IPS-15b (cell line): Measurements from ENCODE around the gene KNCN.

Experiments used
- H3K27me3 ChIP-seq: one replicate; pipeline ENCODE4 v1.6.1; 2013; ENCODE audit warnings: low read length; ENCODE audit not compliant: control insufficient read depth, insufficient read depth
- H3K36me3 ChIP-seq: one replicate; pipeline ENCODE4 v1.6.1; 2013; ENCODE audit warnings: low read length; ENCODE audit not compliant: control insufficient read depth, insufficient read depth
- H3K4me1 ChIP-seq: one replicate; pipeline ENCODE4 v1.6.1; 2013; ENCODE audit warnings: mild to moderate bottlenecking, low read length; ENCODE audit not compliant: control insufficient read depth, insufficient read depth
- H3K4me3 ChIP-seq: one replicate; pipeline ENCODE4 v1.5.1; 2013; ENCODE audit warnings: low read depth, low read length
- H3K9ac ChIP-seq: one replicate; pipeline ENCODE4 v1.6.1; 2013; ENCODE audit warnings: low read depth, mild to moderate bottlenecking, low read length
- H3K9me3 ChIP-seq: one replicate; pipeline ENCODE4 v1.6.1; 2013; ENCODE audit warnings: mild to moderate bottlenecking, low read length; ENCODE audit not compliant: control insufficient read depth, insufficient read depth

Gene KNCN

DNA sequence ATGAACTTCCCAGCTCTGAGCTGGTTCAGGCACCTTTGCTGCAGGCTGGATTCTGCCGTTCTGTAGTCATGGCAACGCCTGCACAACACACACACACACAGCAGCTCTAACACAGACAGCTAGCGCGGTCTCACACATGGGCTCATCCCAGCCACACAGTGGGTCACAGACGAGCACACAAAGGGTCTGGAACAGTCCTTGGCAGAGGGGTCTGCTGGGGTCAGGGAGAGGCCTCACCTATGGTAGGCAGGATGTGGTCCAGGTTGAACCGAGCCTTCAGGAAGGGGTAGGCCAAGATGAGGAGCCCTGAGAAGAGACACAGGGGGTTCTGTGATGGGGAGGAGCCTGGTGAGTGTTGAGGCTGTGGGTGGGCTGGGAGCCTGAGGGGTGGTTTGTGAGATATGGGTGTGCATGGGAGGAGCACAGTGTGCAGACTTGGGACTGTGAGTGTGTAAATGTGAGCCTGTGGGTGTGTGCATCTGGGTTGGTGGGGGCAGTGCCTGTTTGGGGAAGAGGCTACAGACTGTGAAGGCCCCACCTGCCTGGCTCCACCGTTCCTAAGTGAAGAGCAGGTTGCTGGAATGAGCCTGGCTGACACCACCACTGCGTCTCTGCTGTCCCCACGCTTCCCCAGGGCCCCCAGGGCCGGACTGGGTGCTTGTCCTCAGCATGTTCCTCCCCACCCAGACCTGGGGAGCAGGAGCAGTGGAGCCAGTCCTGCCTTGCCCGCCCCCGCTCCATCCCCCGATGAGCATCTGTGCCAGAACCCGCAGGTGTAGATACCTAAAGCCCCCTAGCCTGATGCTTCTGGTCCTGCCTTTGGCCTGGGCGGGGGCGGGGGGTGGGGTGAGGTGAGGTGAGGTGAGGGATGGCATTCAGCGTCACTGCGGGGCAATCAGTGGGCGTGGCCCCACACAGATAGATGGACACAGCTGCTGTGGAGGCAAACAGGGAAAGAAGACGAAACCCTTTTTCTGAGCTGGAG is 1.5 kb downstream of the KNCN start:
- H3K4me1 ChIP-seq = peaks cover 7% of the 10 kb centered on the region
- no peaks in the 10 kb centered on the region for H3K9me3 ChIP-seq
- H3K9ac ChIP-seq = no peak overlapping the region
- no peak overlapping the region for H3K4me3 ChIP-seq
- peaks cover 31% of the 10 kb centered on the region for H3K27me3 ChIP-seq
- no peaks in the 10 kb centered on the region for H3K36me3 ChIP-seq

GRCh38 chr1:46547481-46548383 is 3.7 kb downstream of the KNCN start:
- Histone ChIP-seq H3K4me1 (peaks cover 11% of the 10 kb centered on the region), H3K36me3 (no peaks in the 10 kb centered on the region), H3K9ac (no peak overlapping the region), H3K27me3 (peaks cover 53% of the 10 kb centered on the region), H3K4me3 (no peak overlapping the region), H3K9me3 (no peaks in the 10 kb centered on the region)

- Histone ChIP-seq H3K9me3 (no peaks in the 10 kb centered on the region), H3K36me3 (no peaks in the 10 kb centered on the region), H3K4me1 (peaks cover 11% of the 10 kb centered on the region), H3K4me3 (no peak overlapping the region), H3K27me3 (peaks cover 62% of the 10 kb centered on the region), H3K9ac (no peak overlapping the region)
Measured at GRCh38 chr1:46546210-46546609, 5.2 kb downstream of the KNCN start.

DNA sequence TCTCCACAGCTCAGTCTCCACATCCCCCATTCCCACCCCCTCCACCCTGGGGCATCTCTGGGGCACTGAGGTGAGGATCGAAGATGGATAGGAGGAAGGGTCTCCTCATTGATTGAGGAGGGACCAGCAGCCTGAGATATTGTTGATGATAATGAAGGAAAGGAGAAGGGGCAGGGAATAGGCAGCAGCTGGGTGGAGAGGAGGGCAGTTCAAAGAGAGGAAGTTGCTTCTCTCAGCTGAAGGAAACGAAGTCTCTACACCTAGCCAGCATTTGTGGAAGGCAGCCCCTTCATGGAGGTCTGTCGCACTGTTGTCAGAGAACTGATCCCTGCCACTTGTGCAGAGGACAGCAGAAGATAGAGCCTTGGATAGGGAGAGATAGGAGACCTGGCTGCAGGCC is 5.7 kb downstream of the KNCN start:
- Histone ChIP-seq H3K27me3 (peaks cover 65% of the 10 kb centered on the region), H3K9ac (no peak overlapping the region), H3K4me1 (peaks cover 11% of the 10 kb centered on the region), H3K4me3 (no peak overlapping the region), H3K9me3 (no peaks in the 10 kb centered on the region), H3K36me3 (no peaks in the 10 kb centered on the region)

DNA sequence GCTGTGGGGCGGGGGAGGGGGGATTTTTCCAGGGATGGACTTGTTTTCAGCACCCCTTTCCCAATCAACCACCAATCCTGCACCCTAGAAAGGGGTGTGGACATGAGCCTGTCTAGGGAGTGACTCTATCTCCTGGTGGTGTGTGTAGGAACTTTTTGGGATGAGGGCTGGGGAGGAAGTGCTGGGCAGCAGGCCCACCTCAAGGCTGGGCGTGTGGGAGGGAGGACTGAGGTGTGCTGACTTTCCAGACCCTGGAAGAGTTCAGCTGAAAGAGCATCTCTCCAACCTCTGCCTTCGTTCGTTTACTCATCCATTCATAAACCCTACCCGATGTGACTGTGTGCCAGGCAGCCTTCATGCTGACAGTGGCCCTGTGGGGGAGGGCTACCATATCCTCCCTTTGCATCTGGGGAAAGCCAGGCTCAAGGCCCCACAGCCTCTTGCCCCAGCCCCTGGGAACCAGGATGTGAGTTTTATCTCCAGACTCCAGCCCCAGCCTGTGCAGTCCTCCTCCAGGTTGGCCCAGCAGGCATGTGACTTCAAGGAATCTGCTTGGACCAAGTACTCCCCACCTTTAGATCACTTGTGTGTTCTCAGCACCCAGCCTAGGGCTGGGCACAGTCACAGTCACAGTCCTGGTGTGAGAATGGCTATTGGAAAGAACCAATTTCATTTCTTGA is 6.7 kb downstream of the KNCN start:
- Histone ChIP-seq H3K4me1 (peaks cover 4% of the 10 kb centered on the region), H3K27me3 (peaks cover 75% of the 10 kb centered on the region), H3K4me3 (peak overlapping the region; percentile 42), H3K9me3 (no peaks in the 10 kb centered on the region), H3K9ac (no peak overlapping the region), H3K36me3 (no peaks in the 10 kb centered on the region)

DNA sequence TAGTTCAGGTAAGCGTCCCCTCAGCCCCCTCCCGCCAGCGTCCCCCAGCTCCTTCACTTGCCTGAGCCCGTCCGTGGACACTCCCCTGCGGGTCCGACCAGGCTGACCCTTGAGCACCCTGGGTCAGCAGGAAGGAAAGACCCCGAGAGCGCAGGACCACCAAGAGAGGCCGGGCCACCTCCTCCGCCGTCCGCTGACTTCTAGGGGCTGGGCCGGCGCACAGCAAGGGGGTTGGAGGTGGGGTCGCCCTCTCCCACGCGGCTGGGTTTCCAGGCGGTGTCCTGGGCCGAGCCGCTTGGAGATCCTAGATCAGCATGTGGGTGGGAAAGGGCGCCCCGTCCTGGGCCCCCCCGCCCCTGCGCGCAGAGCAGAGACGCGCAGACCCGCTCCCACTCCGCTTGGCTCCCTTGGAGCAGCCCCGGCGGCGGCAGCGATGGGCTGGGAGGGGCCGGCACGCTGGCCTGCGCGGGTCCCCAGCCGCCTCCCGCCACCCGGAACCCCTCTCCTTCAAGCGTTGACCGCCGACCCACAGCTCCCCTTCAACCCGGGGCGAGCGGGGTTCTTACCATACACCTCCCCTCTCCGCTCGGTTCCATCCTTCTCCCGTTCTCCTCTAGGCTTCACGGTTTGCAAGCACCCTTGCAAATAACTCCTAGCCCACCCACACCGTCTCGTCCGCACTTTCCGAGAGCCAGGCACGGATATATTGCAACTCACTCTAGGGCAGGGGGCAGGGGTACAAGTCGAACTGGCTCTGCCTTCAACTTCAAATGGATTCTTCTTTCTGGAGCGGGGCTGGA is 7.5 kb downstream of the KNCN start:
- no peak overlapping the region for H3K9ac ChIP-seq
- no peaks in the 10 kb centered on the region for H3K36me3 ChIP-seq
- peaks cover 4% of the 10 kb centered on the region for H3K4me1 ChIP-seq
- no peaks in the 10 kb centered on the region for H3K9me3 ChIP-seq
- H3K4me3 ChIP-seq = peak overlapping the region; percentile 42
- peaks cover 82% of the 10 kb centered on the region for H3K27me3 ChIP-seq

- peak overlapping the region; percentile 42 for H3K4me3 ChIP-seq
- peaks cover 4% of the 10 kb centered on the region for H3K4me1 ChIP-seq
- H3K9ac ChIP-seq = no peak overlapping the region
- no peaks in the 10 kb centered on the region for H3K36me3 ChIP-seq
- H3K9me3 ChIP-seq = no peaks in the 10 kb centered on the region
- H3K27me3 ChIP-seq = peaks cover 87% of the 10 kb centered on the region
Measured at GRCh38 chr1:46543382-46543760, 8.1 kb downstream of the KNCN start.

DNA sequence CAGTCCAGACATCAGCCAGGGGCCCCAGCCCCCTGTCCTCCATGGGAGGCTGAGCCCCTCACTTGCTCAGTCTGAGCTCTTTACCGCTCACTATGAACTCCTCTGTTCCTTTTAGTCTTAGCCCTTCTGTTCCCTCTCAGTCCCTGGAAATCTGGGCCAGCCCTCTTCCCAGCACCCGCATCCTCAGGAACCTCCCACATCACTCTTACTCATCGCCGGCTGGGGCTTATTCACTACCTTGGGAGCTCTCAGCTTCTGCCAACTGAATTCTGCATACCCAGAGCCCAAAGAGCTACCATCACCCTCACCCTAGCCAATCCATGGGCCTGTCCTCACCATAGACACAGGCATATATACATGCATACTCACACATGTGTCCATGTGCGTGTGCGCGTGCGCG is 11.5 kb downstream of the KNCN start:
- H3K9me3 ChIP-seq = no peaks in the 10 kb centered on the region
- H3K36me3 ChIP-seq = no peaks in the 10 kb centered on the region
- no peak overlapping the region for H3K9ac ChIP-seq
- H3K4me1 ChIP-seq = peaks cover 4% of the 10 kb centered on the region
- H3K27me3 ChIP-seq = peaks cover 95% of the 10 kb centered on the region
- H3K4me3 ChIP-seq = no peak overlapping the region

DNA sequence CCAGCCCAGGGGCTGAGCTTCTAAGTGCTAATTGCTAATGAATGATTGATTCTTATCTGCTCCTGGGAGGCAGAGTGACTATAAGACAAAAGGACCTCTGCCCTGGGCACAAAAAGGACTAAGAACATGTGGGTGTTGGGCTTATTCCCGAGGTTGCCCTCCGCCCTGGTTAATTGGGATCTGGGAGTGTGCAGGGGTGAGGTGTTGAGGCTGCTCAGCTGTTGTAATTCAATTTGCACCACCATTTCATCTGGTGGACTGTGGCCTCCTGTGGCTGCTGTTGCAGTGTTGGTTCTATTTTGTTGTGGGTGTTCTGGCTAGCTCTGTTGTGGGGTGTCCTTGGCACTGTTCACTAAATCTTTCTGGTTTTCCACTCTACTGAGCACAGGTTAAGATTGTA is 13.3 kb downstream of the KNCN start:
- Histone ChIP-seq H3K4me3 (no peak overlapping the region), H3K27me3 (peaks cover 95% of the 10 kb centered on the region), H3K36me3 (no peaks in the 10 kb centered on the region), H3K9ac (no peak overlapping the region), H3K9me3 (no peaks in the 10 kb centered on the region), H3K4me1 (no peaks in the 10 kb centered on the region)

DNA sequence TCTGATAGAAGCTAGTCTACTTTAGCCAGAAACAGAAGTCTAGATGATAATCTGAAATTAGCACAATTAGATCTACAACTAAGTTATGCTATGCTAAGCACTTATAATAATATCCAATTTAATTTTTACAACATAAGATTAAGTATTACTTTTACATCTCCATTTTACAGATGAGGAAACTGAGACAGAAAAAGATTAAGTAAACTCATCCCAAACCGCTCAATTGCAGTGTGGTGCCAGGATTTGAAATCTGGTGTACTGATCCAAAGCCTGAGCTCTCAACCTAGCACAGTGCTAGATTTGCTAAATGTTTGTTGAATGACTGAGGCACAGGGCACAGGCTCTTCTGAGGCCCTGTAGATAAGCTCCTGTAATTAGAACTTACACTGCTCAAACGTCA is 13.8 kb downstream of the KNCN start:
- no peak overlapping the region for H3K4me3 ChIP-seq
- no peaks in the 10 kb centered on the region for H3K9me3 ChIP-seq
- H3K4me1 ChIP-seq = no peaks in the 10 kb centered on the region
- H3K36me3 ChIP-seq = no peaks in the 10 kb centered on the region
- peaks cover 93% of the 10 kb centered on the region for H3K27me3 ChIP-seq
- no peak overlapping the region for H3K9ac ChIP-seq

GRCh38 chr1:46536527-46536926 is 14.9 kb downstream of the KNCN start:
- Histone ChIP-seq H3K4me3 (no peak overlapping the region), H3K36me3 (no peaks in the 10 kb centered on the region), H3K9ac (no peak overlapping the region), H3K9me3 (no peaks in the 10 kb centered on the region), H3K4me1 (no peaks in the 10 kb centered on the region), H3K27me3 (peaks cover 93% of the 10 kb centered on the region)
